RWPE1 (cell line): ENCODE data around the gene VAT1L.

ENCODE experiments used
- CTCF ChIA-PET: fragments of 350-600 bp; sonication (Branson Sonifier 250); formaldehyde crosslinking; extraction: SDS; loops from one replicate; lab custom pipeline; 2021; lab: Yijun Ruan, JAX
- POLR2A ChIA-PET: fragments of 400-600 bp; formaldehyde crosslinking; extraction: SDS; loops from one replicate; lab custom pipeline; 2020; ENCODE audit warnings: antibody characterized with exemption; ENCODE audit not compliant: low non-redundant PET; lab: Yijun Ruan, JAX
- DNase-seq: peaks from one replicate; pipeline ENCODE4 v3.0.0; 2012; ENCODE audit warnings: low spot score
- H3K27ac ChIP-seq: fragments of 450-650 bp; 2 replicates; pipeline ENCODE4 v1.5.1; 2017
- TF ChIP-seq, protein P1 (sequence below): fragments of 450-650 bp; conservative IDR thresholded peaks from 2 replicates; pipeline ENCODE4 v1.5.1; 2017; ENCODE audit warnings: low read depth, mild to moderate bottlenecking

Gene VAT1L

DNA sequence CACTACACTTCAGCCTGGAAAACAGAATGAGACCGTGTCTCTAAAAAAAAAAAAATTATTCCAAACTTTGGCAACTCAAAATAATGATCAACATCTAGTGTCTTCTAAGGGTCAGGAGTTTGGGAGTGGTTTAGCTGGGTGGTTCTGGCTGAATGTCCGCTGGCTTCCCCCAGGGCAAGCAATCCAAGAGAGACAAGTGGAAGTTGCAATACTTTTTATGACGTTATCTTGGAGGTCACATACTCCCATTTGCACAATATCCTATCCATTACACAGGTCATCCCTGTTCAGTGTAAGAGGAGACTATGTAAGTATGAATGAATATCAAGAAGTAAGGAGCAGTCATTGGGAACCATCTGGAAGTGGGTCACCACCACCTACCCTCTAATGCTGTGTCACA, 218.8 kb downstream of the VAT1L start:
- no peak overlapping the region for H3K27ac ChIP-seq
- no peak for DNase-seq
- POLR2A ChIA-PET = no interaction called here
- CTCF ChIA-PET = no interaction called here
- TF ChIP-seq, protein P1, sequence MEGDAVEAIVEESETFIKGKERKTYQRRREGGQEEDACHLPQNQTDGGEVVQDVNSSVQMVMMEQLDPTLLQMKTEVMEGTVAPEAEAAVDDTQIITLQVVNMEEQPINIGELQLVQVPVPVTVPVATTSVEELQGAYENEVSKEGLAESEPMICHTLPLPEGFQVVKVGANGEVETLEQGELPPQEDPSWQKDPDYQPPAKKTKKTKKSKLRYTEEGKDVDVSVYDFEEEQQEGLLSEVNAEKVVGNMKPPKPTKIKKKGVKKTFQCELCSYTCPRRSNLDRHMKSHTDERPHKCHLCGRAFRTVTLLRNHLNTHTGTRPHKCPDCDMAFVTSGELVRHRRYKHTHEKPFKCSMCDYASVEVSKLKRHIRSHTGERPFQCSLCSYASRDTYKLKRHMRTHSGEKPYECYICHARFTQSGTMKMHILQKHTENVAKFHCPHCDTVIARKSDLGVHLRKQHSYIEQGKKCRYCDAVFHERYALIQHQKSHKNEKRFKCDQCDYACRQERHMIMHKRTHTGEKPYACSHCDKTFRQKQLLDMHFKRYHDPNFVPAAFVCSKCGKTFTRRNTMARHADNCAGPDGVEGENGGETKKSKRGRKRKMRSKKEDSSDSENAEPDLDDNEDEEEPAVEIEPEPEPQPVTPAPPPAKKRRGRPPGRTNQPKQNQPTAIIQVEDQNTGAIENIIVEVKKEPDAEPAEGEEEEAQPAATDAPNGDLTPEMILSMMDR = no peak

DNA sequence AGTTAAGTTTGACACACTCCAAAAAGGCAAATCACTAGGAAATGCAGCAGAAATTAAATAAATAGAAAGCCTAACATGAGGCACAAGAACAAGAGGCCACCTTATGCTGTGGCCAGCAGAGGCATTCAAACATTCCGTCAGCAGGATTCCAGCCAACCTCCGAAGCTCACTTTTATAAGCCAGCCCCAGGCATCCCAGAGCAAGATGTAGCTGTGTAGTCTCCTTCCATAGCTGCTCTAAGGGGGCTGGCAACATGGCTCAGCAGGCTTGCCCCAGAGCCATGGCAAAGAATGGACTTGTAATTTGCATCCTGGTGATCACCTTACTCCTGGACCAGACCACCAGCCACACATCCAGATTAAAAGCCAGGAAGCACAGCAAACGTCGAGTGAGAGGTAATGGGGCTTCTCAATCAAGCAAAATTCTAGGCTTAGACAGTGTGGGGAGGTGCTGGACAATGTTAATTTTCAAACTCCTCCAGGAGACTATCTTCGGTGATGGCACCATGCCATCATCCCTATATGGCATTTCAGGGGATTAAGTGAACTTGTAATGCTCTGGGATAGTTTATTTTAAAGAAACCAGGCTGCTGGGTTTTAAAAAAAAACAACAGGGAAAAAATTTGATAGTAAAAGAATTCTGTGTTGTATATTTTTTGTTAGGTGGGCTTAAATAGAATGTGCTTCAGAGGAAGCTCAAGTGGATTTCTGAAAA, 234.1 kb downstream of the VAT1L start, which contains the start of gene CLEC3A:
Gene CLEC3A, plus strand, starts transcription at position 202 of the 714 bp plus-strand sequence. Its CDS starts 79 bp downstream, at position 281.
- POLR2A ChIA-PET = no interaction called here
- H3K27ac ChIP-seq = no peak within 1 kb of the TSS
- CTCF ChIA-PET = no interaction called here
- DNase-seq = no peak
- TF ChIP-seq, protein P1 = no peak

DNA sequence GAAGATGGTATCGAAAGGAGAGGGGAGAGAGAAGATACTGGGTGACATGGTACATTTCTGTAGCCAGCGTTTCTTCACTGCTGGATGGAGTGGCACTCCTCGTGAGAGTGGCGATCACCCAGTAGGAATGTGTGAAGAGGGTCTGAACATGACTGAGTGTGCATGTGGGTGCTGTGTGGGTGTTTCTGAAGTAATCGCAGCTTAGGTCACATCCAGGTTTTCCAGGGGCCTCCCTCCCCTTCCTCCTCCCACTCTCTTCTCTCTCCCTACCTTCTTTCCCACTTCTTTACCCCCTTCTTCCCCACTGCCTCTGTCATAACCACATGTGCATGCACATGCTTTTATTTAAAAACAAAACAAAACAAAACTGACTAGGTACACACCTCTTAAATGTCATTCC, 235.8 kb downstream of the VAT1L start:
- DNase-seq = no peak
- ChIA-PET POLR2A (no interaction called here), CTCF (no interaction called here)
- H3K27ac ChIP-seq = no peak overlapping the region
- TF ChIP-seq, protein P1 = no peak

DNA sequence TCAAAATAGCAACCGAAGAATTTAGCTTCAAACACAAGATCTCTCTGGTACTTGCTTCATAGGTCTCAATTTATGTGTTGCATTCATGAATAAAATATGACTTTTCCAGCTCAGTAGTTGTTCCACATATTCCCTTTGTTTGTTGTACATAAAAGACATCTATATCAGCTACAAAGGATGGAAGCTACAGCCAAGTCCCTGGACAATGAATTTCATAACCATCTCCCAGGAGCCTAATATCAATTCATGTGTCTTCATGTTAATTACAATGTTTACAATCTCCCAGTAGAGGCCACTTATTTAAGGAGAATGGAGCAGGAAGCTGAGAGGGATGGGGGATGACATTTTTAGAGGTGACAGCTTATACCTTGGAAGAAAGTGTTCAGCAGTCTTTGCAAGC, 237.3 kb downstream of the VAT1L start:
- no peak for DNase-seq
- POLR2A ChIA-PET = no interaction called here
- TF ChIP-seq, protein P1 = no peak
- H3K27ac ChIP-seq = no peak overlapping the region
- CTCF ChIA-PET = no interaction called here

DNA sequence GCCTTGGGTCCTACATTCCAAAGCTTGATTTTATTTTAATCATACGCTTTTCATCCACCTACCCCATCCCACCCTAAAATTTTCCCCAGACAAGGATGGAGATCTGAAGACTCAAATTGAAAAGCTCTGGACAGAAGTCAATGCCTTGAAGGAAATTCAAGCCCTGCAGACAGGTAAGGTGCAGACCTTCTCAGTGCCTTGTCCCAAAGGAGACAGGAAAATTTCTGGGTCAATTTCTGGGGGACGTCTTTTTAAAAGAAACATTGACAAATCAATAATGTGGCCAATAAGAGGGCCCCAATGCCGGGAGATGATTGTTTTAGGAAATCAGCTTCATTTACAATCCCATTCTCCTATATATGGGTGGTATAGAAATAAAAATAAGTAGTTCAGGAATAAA, 239.7 kb downstream of the VAT1L start:
- CTCF ChIA-PET = no interaction called here
- no peak for DNase-seq
- POLR2A ChIA-PET = no interaction called here
- TF ChIP-seq, protein P1 = no peak
- no peak overlapping the region for H3K27ac ChIP-seq
